HEK293 (cell line): ENCODE measurements around the gene USP9Y.

Source experiments
- CTCF ChIP-seq: fragments of 450-650 bp; formaldehyde crosslinking; IDR thresholded peaks from 2 replicates; pipeline ENCODE4 v1.5.1; 2016; ENCODE audit warnings: missing biosample characterization, missing genetic modification characterization
- ELK4 ChIP-seq: IDR thresholded peaks from 2 replicates; pipeline ENCODE4 v1.6.1; 2011; ENCODE audit warnings: mild to moderate bottlenecking, low read depth, low read length, borderline replicate concordance
- PATZ1 ChIP-seq: fragments of 450-650 bp; formaldehyde crosslinking; IDR thresholded peaks from 2 replicates; pipeline ENCODE4 v1.5.1; 2016; ENCODE audit warnings: missing biosample characterization, missing genetic modification characterization
- SP2 ChIP-seq: fragments of 450-650 bp; formaldehyde crosslinking; IDR thresholded peaks from 2 replicates; pipeline ENCODE4 v1.5.1; 2016; ENCODE audit warnings: missing biosample characterization, missing genetic modification characterization
- ZNF132 ChIP-seq: fragments of 450-650 bp; formaldehyde crosslinking; IDR thresholded peaks from 2 replicates; pipeline ENCODE4 v1.5.1; 2017; ENCODE audit warnings: missing biosample characterization, missing genetic modification characterization, borderline replicate concordance
- ZNF133 ChIP-seq: fragments of 450-650 bp; formaldehyde crosslinking; IDR thresholded peaks from 2 replicates; pipeline ENCODE4 v1.5.1; 2016; ENCODE audit warnings: missing biosample characterization, missing genetic modification characterization
- ZNF416 ChIP-seq: fragments of 450-650 bp; formaldehyde crosslinking; IDR thresholded peaks from 2 replicates; pipeline ENCODE4 v1.5.1; 2016; ENCODE audit warnings: missing biosample characterization, missing genetic modification characterization
- ZNF843 ChIP-seq: fragments of 450-650 bp; formaldehyde crosslinking; IDR thresholded peaks from 2 replicates; pipeline ENCODE4 v1.5.1; 2016; ENCODE audit warnings: missing biosample characterization, missing genetic modification characterization

GRCh38 chrY:12742725-12743124 is 41.7 kb downstream of the USP9Y start:
- TF ChIP-seq CTCF (no peak), ZNF843 (tag by site-specific recombination) (no peak), SP2 (tag by site-specific recombination) (no peak), ELK4 (no peak), ZNF132 (tag by site-specific recombination) (no peak), PATZ1 (tag by site-specific recombination) (no peak), ZNF133 (tag by site-specific recombination) (no peak), ZNF416 (tag by site-specific recombination) (no peak)
